C4-2B (cell line): ENCODE measurements around the gene TEAD2.

Source experiments
- ZFX ChIP-seq: fragments of 450-650 bp; IDR thresholded peaks from 2 replicates; pipeline ENCODE4 v1.6.1; 2017
- TF ChIP-seq, protein P1 (sequence below): fragments of 450-650 bp; conservative IDR thresholded peaks from 2 replicates; pipeline ENCODE4 v1.5.1; 2017; ENCODE audit warnings: mild to moderate bottlenecking

DNA sequence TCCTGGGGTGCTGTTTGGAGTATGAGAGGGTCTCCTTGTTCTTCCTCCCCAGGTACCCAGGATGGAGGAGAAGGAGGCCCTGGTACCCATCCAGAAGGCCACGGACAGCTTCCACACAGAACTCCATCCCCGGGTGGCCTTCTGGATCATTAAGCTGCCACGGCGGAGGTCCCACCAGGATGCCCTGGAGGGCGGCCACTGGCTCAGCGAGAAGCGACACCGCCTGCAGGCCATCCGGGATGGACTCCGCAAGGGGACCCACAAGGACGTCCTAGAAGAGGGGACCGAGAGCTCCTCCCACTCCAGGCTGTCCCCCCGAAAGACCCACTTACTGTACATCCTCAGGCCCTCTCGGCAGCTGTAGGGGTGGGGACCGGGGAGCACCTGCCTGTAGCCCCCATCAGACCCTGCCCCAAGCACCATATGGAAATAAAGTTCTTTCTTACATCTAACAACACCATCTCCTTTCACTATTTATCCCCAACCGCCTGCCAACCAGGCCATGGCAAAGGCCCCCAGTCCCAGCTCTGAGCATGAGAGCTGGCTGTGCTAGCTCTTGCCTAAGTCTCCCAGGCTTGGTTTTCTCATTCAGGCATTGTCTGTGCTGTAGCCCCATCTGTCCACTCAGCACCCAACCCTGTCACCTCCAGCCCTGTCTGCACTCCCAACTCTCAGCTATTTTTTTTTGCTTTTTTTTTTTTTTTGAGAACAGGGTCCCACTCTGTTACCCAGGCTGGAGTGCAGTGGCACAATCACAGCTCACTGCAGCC is 12.6 kb upstream of the TEAD2 start:
- TF ChIP-seq, protein P1, sequence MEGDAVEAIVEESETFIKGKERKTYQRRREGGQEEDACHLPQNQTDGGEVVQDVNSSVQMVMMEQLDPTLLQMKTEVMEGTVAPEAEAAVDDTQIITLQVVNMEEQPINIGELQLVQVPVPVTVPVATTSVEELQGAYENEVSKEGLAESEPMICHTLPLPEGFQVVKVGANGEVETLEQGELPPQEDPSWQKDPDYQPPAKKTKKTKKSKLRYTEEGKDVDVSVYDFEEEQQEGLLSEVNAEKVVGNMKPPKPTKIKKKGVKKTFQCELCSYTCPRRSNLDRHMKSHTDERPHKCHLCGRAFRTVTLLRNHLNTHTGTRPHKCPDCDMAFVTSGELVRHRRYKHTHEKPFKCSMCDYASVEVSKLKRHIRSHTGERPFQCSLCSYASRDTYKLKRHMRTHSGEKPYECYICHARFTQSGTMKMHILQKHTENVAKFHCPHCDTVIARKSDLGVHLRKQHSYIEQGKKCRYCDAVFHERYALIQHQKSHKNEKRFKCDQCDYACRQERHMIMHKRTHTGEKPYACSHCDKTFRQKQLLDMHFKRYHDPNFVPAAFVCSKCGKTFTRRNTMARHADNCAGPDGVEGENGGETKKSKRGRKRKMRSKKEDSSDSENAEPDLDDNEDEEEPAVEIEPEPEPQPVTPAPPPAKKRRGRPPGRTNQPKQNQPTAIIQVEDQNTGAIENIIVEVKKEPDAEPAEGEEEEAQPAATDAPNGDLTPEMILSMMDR: no peak
- no peak for TF ChIP-seq ZFX
